Measurements from ENCODE around the gene EZR. TPM values are rescaled to one million over a fixed set of nuclear protein-coding genes. Genes with fewer than 3 reads are reported as not detected.
A peak's percentile ranks its signal among the peaks of the same experiment; 100 is the strongest.

The EZR gene
- total RNA-seq, 4 donors from 2014 or later: 208 to 339 (median 285) TPM

GRCh38 chr6:158772851-158773371 lies 46.3 kb downstream of the EZR start:
- H3K4me3 ChIP-seq: no peak overlapping the region
- H3K9me3 ChIP-seq: no peaks in the 10 kb centered on the region
- intact Hi-C loops (cut with DNase I): no loop called here
- H3K27ac ChIP-seq: peak overlapping the region; percentile 78 to 88 (median 84)
- TF ChIP-seq POLR2A (IDR thresholded peaks at IDR 0.05) (no peak), CTCF (IDR thresholded peaks at IDR 0.05) (no peak)
- H3K4me1 ChIP-seq: peaks cover 13 to 44% (median 19%) of the 10 kb centered on the region in 3 donors
- peaks cover 49 to 96% (median 55%) of the 10 kb centered on the region in 3 donors for H3K36me3 ChIP-seq
- 29 to 46% methylated on average over 6 of the region's 6 CpGs for WGBS, 2 donors
- no peaks in the 10 kb centered on the region for H3K27me3 ChIP-seq
- no peak for DNase-seq

GRCh38 chr6:158772172-158772571 lies 47.0 kb downstream of the EZR start:
- DNase-seq: no peak
- peaks cover 57 to 96% (median 63%) of the 10 kb centered on the region in 3 donors for H3K36me3 ChIP-seq
- no peaks in the 10 kb centered on the region for H3K9me3 ChIP-seq
- H3K27me3 ChIP-seq: no peaks in the 10 kb centered on the region
- 93 to 97% methylated on average over 6 to 11 of the region's 11 CpGs for WGBS, 2 donors
- TF ChIP-seq POLR2A (IDR thresholded peaks at IDR 0.05): no peak
- no peak for TF ChIP-seq CTCF (IDR thresholded peaks at IDR 0.05)
- H3K27ac ChIP-seq: peak overlapping the region; percentile 76 to 88 (median 84)
- intact Hi-C loops (cut with DNase I): no loop called here
- no peak overlapping the region for H3K4me3 ChIP-seq
- H3K4me1 ChIP-seq: peaks cover 13 to 44% (median 19%) of the 10 kb centered on the region in 3 donors

GRCh38 chr6:158771399-158772152 lies 47.6 kb downstream of the EZR start:
- H3K4me1 ChIP-seq: peaks cover 13 to 44% (median 19%) of the 10 kb centered on the region in 3 donors
- DNase-seq: no peak
- WGBS, 2 donors: 88 to 89% methylated on average over 13 to 15 of the region's 16 CpGs
- no peak for TF ChIP-seq POLR2A (IDR thresholded peaks at IDR 0.05)
- TF ChIP-seq CTCF (IDR thresholded peaks at IDR 0.05): no peak
- no peak overlapping the region for H3K4me3 ChIP-seq
- no peaks in the 10 kb centered on the region for H3K27me3 ChIP-seq
- no peaks in the 10 kb centered on the region for H3K9me3 ChIP-seq
- H3K36me3 ChIP-seq: peaks cover 63 to 96% (median 68%) of the 10 kb centered on the region in 3 donors
- H3K27ac ChIP-seq: peak overlapping the region; percentile 76 to 88 (median 84)
- intact Hi-C loops (cut with DNase I): no loop called here

- H3K4me1 ChIP-seq: peaks cover 13 to 44% (median 19%) of the 10 kb centered on the region in 3 donors
- H3K27me3 ChIP-seq: no peaks in the 10 kb centered on the region
- peak overlapping the region in 3 of 4 donors; percentile 22 to 88 (median 85) for H3K27ac ChIP-seq
- H3K36me3 ChIP-seq: peaks cover 59 to 96% (median 67%) of the 10 kb centered on the region in 3 donors
- TF ChIP-seq CTCF (IDR thresholded peaks at IDR 0.05) (no peak), POLR2A (IDR thresholded peaks at IDR 0.05) (no peak)
- no peak for DNase-seq
- 73 to 89% methylated on average over 13 to 21 of the region's 21 CpGs for WGBS, 2 donors
- intact Hi-C loops (cut with DNase I): no loop called here
- no peaks in the 10 kb centered on the region for H3K9me3 ChIP-seq
- H3K4me3 ChIP-seq: no peak overlapping the region
Measured at GRCh38 chr6:158770533-158771330, 48.4 kb downstream of the EZR start.

Data from esophagus squamous epithelium (tissue), 5 donors.